ENCODE measurements around the gene ALKBH2.

The ALKBH2 gene

DNA sequence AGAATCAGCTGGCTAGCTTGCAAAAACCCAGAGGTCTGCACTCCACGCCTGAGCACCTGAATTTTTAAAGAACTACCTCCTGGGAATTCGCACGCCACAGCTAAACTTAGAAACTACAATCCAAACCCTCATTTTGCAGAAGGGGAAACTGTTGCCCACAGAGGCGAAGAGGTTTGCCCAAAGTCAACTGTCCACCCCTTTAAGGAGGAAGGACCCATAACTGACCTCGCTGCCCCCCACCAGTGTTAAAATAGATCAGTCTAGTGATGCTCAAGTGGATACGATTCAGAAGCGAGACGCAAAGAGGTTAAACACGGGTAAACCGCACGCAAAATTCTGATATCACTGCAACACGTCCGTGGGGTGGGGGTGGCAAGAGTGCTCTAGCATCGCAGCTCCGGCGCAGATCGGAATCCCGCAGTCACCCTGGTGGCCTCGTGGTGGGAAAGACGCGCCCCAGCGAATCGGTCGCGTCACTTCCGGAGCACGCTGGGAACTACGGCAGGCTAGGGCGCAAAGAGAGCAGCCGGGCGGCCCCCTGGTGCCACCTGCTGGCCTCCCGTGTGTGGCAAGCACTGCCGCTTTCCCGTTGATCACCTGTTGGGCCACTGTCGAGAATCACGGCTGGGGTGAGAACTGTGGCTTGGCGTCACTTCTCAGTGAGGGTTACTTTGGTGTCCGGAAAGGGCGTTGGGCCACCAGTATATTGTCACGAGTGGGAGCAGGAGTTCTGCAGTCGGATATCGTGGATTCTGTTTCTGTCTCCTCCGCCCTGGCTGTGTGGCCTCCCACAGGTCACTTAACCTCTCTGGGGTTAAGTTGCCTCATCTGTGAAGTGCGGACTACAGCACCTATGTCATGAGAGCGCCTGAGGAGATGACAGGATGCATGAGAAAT lies at the start of gene ALKBH2:
ALKBH2 (minus strand) TSS at position 451 of the 897 bp plus-strand sequence. CDS start 686 bp downstream, outside the sequence.
- peak; percentile 91 for DNase-seq (ENCODE audit: low read depth)
- peak within 1 kb of the TSS; percentile 66 for H3K4me3 ChIP-seq (ENCODE audit: low read depth, low read length)
- TF ChIP-seq, protein P1, sequence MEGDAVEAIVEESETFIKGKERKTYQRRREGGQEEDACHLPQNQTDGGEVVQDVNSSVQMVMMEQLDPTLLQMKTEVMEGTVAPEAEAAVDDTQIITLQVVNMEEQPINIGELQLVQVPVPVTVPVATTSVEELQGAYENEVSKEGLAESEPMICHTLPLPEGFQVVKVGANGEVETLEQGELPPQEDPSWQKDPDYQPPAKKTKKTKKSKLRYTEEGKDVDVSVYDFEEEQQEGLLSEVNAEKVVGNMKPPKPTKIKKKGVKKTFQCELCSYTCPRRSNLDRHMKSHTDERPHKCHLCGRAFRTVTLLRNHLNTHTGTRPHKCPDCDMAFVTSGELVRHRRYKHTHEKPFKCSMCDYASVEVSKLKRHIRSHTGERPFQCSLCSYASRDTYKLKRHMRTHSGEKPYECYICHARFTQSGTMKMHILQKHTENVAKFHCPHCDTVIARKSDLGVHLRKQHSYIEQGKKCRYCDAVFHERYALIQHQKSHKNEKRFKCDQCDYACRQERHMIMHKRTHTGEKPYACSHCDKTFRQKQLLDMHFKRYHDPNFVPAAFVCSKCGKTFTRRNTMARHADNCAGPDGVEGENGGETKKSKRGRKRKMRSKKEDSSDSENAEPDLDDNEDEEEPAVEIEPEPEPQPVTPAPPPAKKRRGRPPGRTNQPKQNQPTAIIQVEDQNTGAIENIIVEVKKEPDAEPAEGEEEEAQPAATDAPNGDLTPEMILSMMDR (conservative IDR thresholded peaks at IDR 0.05; ENCODE audit: low read depth, low read length), result peak; percentile 98

- TF ChIP-seq, protein P1 (conservative IDR thresholded peaks at IDR 0.05; ENCODE audit: low read depth, low read length), result no peak
- DNase-seq (ENCODE audit: low read depth), result no peak
- no peak overlapping the region for H3K4me3 ChIP-seq (ENCODE audit: low read depth, low read length)
Measured at GRCh38 chr12:109140560-109140959, 47.3 kb upstream of the ALKBH2 start.

DNA sequence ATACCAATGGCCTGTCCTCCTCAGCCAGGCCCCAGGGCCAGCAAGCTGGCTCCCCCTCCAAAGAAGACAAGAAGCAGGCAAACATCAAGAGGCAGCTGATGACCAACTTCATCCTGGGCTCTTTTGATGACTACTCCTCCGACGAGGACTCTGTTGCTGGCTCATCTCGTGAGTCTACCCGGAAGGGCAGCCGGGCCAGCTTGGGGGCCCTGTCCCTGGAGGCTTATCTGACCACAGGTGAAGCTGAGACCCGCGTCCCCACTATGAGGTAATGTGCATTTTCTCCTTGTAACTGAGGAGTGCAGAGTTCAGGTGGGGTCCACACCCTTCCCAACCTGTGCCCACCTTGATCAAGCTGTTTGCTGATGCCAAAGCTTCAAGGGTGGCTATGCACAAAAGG lies 46.5 kb upstream of the ALKBH2 start:
- DNase-seq (ENCODE audit: low read depth), result no peak

GRCh38 chr12:109139360-109139759 lies 46.1 kb upstream of the ALKBH2 start:
- no peak overlapping the region for H3K4me3 ChIP-seq (ENCODE audit: low read depth, low read length)
- no peak for DNase-seq (ENCODE audit: low read depth)
- TF ChIP-seq, protein P1 (conservative IDR thresholded peaks at IDR 0.05; ENCODE audit: low read depth, low read length), result no peak

More for the DNA sequence above, 46.5 kb upstream of the ALKBH2 start:
- H3K4me3 ChIP-seq (ENCODE audit: low read depth, low read length), result no peak overlapping the region
- TF ChIP-seq, protein P1 (conservative IDR thresholded peaks at IDR 0.05; ENCODE audit: low read depth, low read length), result no peak

- no peak overlapping the region for H3K4me3 ChIP-seq (ENCODE audit: low read depth, low read length)
- no peak for DNase-seq (ENCODE audit: low read depth)
- TF ChIP-seq, protein P1 (conservative IDR thresholded peaks at IDR 0.05; ENCODE audit: low read depth, low read length), result no peak
Measured at GRCh38 chr12:109137055-109137454, 43.8 kb upstream of the ALKBH2 start.

DNA sequence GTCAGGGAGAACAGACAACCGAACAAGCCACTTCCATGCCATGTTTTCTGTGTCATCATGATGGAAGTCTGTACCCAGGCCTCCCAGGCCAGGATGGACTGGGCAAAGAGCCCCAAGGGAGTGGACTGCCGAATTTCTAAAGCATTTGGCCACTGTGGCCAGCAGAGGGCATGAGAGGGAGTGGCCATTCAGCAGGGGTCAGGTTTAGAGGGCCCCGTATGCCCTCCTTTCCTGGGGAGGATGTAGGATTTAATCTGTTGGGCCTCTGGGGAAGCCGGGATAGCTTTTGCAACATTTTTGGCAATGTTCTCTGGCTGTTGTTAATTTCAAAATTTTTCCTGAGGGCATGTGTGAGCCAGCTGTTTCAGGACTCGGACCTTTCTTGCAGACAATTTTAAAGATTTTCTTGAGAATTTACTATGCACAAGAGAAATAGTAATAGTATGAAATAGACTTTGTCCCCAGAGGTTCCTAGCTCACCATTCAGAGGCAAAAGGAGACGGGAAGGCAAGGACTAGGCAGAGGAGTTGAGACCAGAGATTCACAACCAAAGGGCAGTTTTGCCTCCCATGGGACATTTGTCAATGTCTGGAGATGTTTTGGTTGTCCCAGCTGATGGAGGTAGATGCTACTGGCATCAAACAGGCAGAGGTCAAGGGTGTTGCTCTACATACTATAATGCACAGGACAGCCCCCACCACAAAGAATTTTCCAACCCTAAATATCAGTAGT lies 41.1 kb upstream of the ALKBH2 start:
- TF ChIP-seq, protein P1 (conservative IDR thresholded peaks at IDR 0.05; ENCODE audit: low read depth, low read length), result peak; percentile 70
- no peak overlapping the region for H3K4me3 ChIP-seq (ENCODE audit: low read depth, low read length)
- peak; percentile 15 for DNase-seq (ENCODE audit: low read depth)
